Renal cortex interstitium (tissue), 11 donors: ENCODE data around the gene SIK3. TPM values are rescaled to one million over a fixed set of nuclear protein-coding genes. Genes with fewer than 3 reads are reported as not detected.

Experiments used
- DNase-seq, 11 donors: peaks; one replicate each; pipeline ENCODE4 v3.0.0-alpha.2; 2013; ENCODE audit warnings: low read depth in 9 of 11, low spot score in 4 of 11; ENCODE audit errors: extremely low read depth in 1 of 11
- polyA plus RNA-seq, 3 donors: library from polyadenylated mRNA; unstranded; fragments of 120-200 nt; gene quantifications; one replicate each; pipeline ENCODE4 v1.2.1, GENCODE V29; 2013; ENCODE audit not compliant: insufficient read length in 3 of 3

SIK3 gene
- polyA plus RNA-seq, 3 donors: 34.7 to 48.6 (median 36.1) TPM

- DNase-seq: no peak
Observed at GRCh38 chr11:116927163-116927974, 170.9 kb downstream of the SIK3 start.

DNA sequence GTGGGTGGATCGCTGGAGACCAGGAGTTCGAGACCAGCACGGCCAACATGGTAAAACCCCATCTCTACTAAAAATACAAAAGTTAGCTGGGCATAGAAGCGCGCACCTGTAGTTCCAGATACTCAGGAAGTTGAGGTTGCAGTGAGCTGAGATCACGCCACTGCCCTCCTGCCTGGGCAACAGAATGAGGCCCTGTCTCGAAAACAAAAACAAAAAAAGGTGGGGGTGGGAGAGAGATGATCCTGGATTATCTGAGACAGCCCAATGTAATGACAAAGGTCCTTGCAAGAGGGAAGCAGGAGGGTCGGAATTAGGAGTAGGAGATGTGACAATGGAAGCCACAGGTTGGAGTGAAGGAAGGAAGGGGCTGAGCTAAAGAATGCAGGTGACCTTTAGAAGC is 173.2 kb downstream of the SIK3 start:
- no peak for DNase-seq

- DNase-seq: no peak
Observed at GRCh38 chr11:116918925-116919655, 179.1 kb downstream of the SIK3 start.

DNA sequence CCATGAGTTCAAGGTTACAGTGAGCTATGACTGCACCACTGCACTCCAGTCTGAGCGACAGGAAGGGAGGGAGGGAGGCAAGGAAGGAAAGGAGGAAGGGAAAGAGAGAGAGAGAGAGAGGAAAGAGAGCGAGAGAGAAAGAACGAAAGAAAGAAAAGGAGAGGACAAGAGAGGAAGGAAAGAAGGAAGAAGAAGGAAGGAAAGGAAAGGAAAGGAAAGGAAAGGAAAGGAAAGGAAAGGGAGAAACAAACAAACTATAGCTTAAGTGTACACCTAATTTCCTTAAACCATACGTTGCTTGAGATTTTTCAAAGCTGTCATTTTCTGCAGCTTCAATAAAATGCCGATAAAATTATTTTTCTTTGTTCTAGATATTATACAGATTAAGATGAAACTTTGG is 180.6 kb downstream of the SIK3 start:
- DNase-seq: no peak

GRCh38 chr11:116916886-116917285 is 181.3 kb downstream of the SIK3 start:
- no peak for DNase-seq

GRCh38 chr11:116916052-116916451 is 182.2 kb downstream of the SIK3 start:
- DNase-seq: no peak

DNA sequence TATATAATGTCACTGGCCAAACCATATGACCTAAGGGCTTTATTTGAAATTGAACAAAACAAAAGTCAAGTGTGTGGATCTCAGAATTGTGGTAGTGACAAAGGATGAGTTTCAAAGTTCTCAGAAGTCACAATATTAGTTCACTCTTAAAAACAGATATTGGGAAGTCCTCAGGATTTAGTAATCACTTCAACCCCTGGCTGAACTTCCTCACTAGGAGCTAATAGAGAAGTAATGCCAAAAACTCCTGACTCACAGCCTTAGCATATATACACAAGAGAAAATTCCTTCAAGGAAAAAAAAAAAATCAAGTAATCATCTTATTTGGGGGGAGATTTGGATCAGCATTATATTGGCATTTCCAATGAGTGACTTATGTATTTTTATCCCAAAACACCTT is 185.2 kb downstream of the SIK3 start:
- DNase-seq: no peak

- DNase-seq: no peak
Observed at GRCh38 chr11:116911976-116912734, 186.1 kb downstream of the SIK3 start.

DNA sequence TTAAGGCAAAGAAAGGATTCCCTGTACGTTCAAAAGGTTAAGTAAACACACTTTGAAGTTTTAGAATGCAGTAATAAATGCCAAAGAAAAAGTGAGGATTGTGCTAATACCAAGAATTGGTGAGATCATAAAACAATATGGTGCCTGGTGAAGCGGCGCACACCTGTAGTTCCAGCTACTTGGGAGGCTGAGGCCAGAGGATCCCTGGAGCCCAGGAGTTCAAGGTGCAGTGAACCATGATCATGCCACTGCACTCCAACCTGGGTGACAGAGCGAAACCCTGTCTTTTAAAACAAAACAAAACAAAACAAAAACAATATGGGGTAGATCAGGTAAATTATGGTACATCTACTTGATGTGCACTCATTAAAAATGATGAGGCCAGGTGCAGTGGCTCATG is 187.4 kb downstream of the SIK3 start:
- DNase-seq: no peak

DNA sequence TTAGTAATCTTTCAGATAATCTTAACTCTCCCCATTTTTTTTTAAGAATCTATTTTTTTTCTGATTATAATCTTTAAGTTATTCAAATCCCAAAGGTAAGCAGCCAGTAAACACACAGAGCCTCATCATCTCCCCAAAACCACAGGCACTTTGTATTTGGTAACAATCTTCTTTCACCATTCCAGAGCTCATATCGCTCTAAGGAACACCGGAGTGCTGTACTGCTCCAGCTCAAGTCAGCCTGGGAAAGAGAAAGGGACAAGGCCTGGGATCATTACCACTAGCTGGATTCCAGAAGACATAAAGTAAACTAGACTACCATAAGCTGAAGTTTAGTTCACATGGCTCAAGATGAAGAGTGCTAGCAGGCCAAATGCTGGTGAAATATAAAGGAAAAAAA is 187.8 kb downstream of the SIK3 start:
- no peak for DNase-seq

- DNase-seq: no peak
Observed at GRCh38 chr11:116909245-116909644, 189.0 kb downstream of the SIK3 start.

- DNase-seq: no peak
Observed at GRCh38 chr11:116906479-116906878, 191.7 kb downstream of the SIK3 start.

GRCh38 chr11:116903090-116903489 is 195.1 kb downstream of the SIK3 start:
- no peak for DNase-seq

GRCh38 chr11:116901964-116902688 is 196.1 kb downstream of the SIK3 start:
- no peak for DNase-seq

GRCh38 chr11:116901211-116901610 is 197.0 kb downstream of the SIK3 start:
- DNase-seq: no peak

DNA sequence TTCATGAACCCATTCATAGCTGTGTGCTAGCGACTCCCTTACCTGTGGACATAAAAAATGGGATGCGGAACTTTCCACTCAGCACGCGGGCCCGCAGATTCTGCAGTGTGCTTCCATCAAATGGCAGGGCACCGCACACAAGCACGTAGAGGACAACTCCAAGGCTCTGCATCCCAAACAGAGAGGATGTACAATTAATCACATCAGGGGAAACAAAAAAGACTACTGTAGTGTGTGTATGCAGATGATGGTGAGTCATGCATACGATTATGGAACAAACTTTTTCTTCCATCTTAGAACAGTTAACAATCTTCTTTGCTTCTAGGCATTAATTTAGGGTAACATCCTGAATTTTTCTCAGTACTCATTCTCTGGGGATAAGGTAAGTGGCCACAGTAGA is 202.0 kb downstream of the SIK3 start:
- DNase-seq: no peak

GRCh38 chr11:116895048-116895757 is 203.0 kb downstream of the SIK3 start:
- DNase-seq: no peak

DNA sequence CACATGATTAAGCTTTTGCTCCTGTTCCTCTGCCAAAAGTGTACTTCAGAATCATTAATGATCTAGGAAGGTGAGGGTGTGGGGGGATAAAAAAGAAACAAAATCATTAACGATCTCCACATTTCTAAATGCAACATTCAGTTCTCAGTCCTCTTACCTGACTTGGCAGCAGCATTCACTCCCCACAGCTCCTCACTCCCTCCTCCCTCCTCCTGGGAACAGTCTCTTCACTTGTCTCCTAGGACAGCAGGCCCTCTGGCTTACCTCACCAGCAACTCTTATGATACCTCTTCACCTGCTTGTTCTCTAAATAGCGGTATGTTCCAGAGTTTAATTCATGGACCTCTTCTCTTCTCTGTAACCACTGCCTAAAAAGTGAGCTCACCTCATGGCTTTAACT is 204.3 kb downstream of the SIK3 start:
- no peak for DNase-seq

- no peak for DNase-seq
Observed at GRCh38 chr11:116893437-116893836, 204.8 kb downstream of the SIK3 start.
